ENCODE data around the gene NLRC4. TPM values are rescaled to one million over a fixed set of nuclear protein-coding genes. Genes with fewer than 3 reads are reported as not detected.

The NLRC4 gene
- total RNA-seq, result not detected in 2 replicates

GRCh38 chr2:32264422-32265105 is at the start of gene NLRC4:
TSS of gene NLRC4 (minus strand) at chr2:32264886. CDS start at chr2:32256775, 8,111 bp downstream.

GRCh38 chr2:32277674-32278477 is 13.2 kb upstream of the NLRC4 start, which contains the start of gene YIPF4:
TSS of gene YIPF4 (plus strand) at chr2:32277904. CDS start at chr2:32278156, 252 bp downstream.

Other genes with a start within 250 kb of the NLRC4 start
- gene DPY30, start 225.1 kb downstream of the NLRC4 start, total RNA-seq, result 50.7 and 85.1 TPM in 2 replicates
- gene SPAST, start 201.3 kb downstream of the NLRC4 start, total RNA-seq, result 19.4 and 26.2 TPM in 2 replicates
- gene SLC30A6, start 99.0 kb downstream of the NLRC4 start, total RNA-seq, result 29.7 and 43.1 TPM in 2 replicates
- gene YIPF4, start 13.0 kb upstream of the NLRC4 start, total RNA-seq, result 20.6 and 36.4 TPM in 2 replicates
- 137 and 162 TPM in 2 replicates for gene BIRC6, start 92.1 kb upstream of the NLRC4 start, total RNA-seq